Measurements from ENCODE around the gene MCL1.

MCL1 gene

DNA sequence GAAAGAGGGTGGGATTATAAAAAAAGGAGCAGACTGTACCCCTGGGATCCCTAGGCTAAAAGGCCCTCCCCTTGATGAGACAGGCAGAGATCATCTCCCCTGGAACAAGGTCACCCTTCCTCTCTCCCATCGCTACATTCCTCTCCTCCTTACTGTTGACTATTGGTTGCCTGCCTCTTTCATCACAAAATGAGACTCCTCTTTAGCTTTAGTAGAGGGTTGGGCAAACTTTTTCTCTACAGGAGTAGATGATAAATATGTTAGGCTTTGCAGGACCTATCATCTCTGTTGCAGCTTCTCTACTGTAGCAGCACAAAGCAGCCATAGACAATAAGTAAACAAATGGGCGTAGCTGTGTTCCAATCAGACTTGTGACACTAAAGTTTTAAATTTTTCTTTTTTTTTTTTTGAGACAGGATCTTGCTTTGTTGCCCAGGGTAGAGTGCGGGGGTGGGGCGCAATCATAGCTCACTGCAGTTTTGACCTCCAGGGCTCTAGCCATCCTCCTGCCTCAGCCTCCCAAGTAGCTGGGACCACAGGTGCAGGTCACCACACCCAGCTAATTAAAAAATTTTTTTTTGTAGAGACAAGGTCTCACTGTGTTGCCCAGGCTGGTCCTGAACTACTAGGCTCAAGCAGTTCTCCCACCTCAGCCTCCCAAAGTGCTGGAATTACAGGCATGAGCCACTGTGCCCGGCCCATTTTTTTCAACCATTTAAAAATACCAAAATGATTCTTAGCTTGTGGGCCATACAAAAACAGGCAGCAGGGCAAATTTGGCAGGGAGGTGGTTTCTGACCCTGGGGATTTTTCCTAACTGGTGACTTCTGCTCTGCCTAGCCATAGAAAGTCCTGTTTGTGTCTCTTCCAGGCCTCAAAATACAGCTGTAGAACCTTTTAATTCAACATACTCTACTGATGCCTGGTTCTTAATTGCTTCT is 15.1 kb downstream of the MCL1 start:
- H3K4me3 ChIP-seq (ENCODE audit: low read depth, low read length, poor library complexity, severe bottlenecking) = peak overlapping the region; percentile 60
- H3K4me1 ChIP-seq (ENCODE audit: insufficient read depth, low read length, severe bottlenecking) = peaks cover 95% of the 10 kb centered on the region
- H4K20me1 ChIP-seq (ENCODE audit: insufficient read depth, low read length) = no peaks in the 10 kb centered on the region
- H3K27me3 ChIP-seq (ENCODE audit: insufficient read depth, low read length) = no peaks in the 10 kb centered on the region
- H3K4me2 ChIP-seq (ENCODE audit: low read length) = peak overlapping the region; percentile 84
- H2AFZ ChIP-seq (ENCODE audit: low read length) = no peak overlapping the region
- H3K9me3 ChIP-seq (ENCODE audit: low read length) = no peaks in the 10 kb centered on the region
- H3K9me2 ChIP-seq (ENCODE audit: low read depth, low read length) = no peaks in the 10 kb centered on the region
- no peaks in the 10 kb centered on the region for H3K79me2 ChIP-seq (ENCODE audit: insufficient read depth, low read length)
- peaks cover 23% of the 10 kb centered on the region for H3F3A ChIP-seq (ENCODE audit: insufficient read depth, low read length)
- peak overlapping the region; percentile 64 for H3K9ac ChIP-seq (ENCODE audit: low read length)
- peak overlapping the region; percentile 99 for H3K27ac ChIP-seq (ENCODE audit: low read depth, low read length, poor library complexity, severe bottlenecking)
- no peaks in the 10 kb centered on the region for H3K36me3 ChIP-seq (ENCODE audit: insufficient read depth, low read length)
- no peak for TF ChIP-seq CTCF (IDR thresholded peaks at IDR 0.05; ENCODE audit: low read length)
- no peak for TF ChIP-seq EZH2 (IDR thresholded peaks at IDR 0.05; ENCODE audit: borderline replicate concordance, low read length)

- H3F3A ChIP-seq (ENCODE audit: insufficient read depth, low read length) = peaks cover 17% of the 10 kb centered on the region
- peak overlapping the region; percentile 60 for H3K4me3 ChIP-seq (ENCODE audit: low read depth, low read length, poor library complexity, severe bottlenecking)
- H2AFZ ChIP-seq (ENCODE audit: low read length) = no peak overlapping the region
- H3K9me2 ChIP-seq (ENCODE audit: low read depth, low read length) = no peaks in the 10 kb centered on the region
- peak overlapping the region; percentile 64 for H3K9ac ChIP-seq (ENCODE audit: low read length)
- H4K20me1 ChIP-seq (ENCODE audit: insufficient read depth, low read length) = no peaks in the 10 kb centered on the region
- H3K4me1 ChIP-seq (ENCODE audit: insufficient read depth, low read length, severe bottlenecking) = peaks cover 87% of the 10 kb centered on the region
- H3K4me2 ChIP-seq (ENCODE audit: low read length) = peak overlapping the region; percentile 84
- 0 out of 2 replicates have a peak, but pooled peaks have one; percentile 6 for TF ChIP-seq CTCF (IDR thresholded peaks at IDR 0.05; ENCODE audit: low read length)
- TF ChIP-seq EZH2 (IDR thresholded peaks at IDR 0.05; ENCODE audit: borderline replicate concordance, low read length) = no peak
- H3K9me3 ChIP-seq (ENCODE audit: low read length) = no peaks in the 10 kb centered on the region
- H3K79me2 ChIP-seq (ENCODE audit: insufficient read depth, low read length) = no peaks in the 10 kb centered on the region
- peak overlapping the region; percentile 99 for H3K27ac ChIP-seq (ENCODE audit: low read depth, low read length, poor library complexity, severe bottlenecking)
- no peaks in the 10 kb centered on the region for H3K36me3 ChIP-seq (ENCODE audit: insufficient read depth, low read length)
- no peaks in the 10 kb centered on the region for H3K27me3 ChIP-seq (ENCODE audit: insufficient read depth, low read length)
These were observed 15.9 kb downstream of the MCL1 start for GRCh38 chr1:150563340-150564038.

DNA sequence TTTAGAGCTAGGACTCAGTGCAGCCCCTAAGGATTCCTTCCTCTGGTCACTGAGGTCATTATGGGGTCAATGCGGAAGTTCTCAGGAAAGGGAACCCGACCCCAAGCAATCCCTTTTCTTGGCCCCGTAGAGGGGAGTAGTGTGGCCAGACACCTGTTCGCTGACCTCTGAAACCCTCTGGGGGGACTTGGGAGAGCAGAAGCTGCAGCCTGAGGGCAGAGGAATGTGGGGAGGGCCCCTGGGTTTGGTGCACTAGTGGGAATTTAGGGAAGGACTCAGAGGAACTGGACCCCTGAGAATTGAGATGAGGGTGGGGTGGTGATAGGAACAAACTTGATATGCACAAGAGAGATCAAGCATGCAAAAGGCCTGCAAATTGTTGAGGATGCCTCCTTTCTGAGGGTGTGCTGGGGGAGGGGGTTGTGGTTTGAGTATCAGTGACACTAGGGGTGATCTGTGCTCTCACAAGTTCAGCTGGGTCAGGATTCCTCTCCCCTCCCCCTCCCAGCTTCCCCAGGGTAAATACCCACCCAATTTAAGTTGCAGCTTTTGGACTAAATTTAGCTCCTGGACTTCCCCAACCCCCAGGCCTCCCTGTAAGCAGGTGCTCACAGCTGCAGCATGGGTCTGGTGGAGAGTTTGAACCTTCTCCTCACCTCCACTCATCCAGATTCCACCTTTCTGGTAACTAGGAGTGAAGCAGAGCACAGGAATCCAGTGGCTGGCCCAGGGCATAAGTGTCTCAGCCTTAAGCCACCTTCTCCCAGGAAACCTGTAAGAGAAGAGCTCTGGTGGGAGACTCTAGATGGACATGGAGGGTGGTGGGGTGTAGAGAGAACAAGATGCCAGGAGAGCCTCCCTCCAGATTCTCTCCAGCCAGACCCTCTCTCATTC is 16.7 kb downstream of the MCL1 start:
- Histone ChIP-seq H3F3A (ENCODE audit: insufficient read depth, low read length) (0 out of 2 replicates have a peak, but pooled peaks cover 11% of the 10 kb centered on the region), H2AFZ (ENCODE audit: low read length) (no peak overlapping the region), H3K4me2 (ENCODE audit: low read length) (peak overlapping the region; percentile 84), H3K27me3 (ENCODE audit: insufficient read depth, low read length) (no peaks in the 10 kb centered on the region), H3K4me3 (ENCODE audit: low read depth, low read length, poor library complexity, severe bottlenecking) (peak overlapping the region; percentile 60), H3K9me3 (ENCODE audit: low read length) (no peaks in the 10 kb centered on the region), H3K36me3 (ENCODE audit: insufficient read depth, low read length) (no peaks in the 10 kb centered on the region), H4K20me1 (ENCODE audit: insufficient read depth, low read length) (no peaks in the 10 kb centered on the region), H3K9me2 (ENCODE audit: low read depth, low read length) (no peaks in the 10 kb centered on the region), H3K4me1 (ENCODE audit: insufficient read depth, low read length, severe bottlenecking) (peaks cover 79% of the 10 kb centered on the region), H3K79me2 (ENCODE audit: insufficient read depth, low read length) (no peaks in the 10 kb centered on the region), H3K9ac (ENCODE audit: low read length) (peak overlapping the region; percentile 76), H3K27ac (ENCODE audit: low read depth, low read length, poor library complexity, severe bottlenecking) (peak overlapping the region; percentile 99)
- TF ChIP-seq EZH2 (IDR thresholded peaks at IDR 0.05; ENCODE audit: borderline replicate concordance, low read length) = no peak
- TF ChIP-seq CTCF (IDR thresholded peaks at IDR 0.05; ENCODE audit: low read length) = no peak
